ENCODE measurements around the gene MUSK.
"Not testable (repeated sequence)": the region's sequence is repeated elsewhere in the genome, so short reads cannot be mapped to it uniquely, and the experiment has no call there.

Gene MUSK

GRCh38 chr9:110808599-110808980, 140.0 kb downstream of the MUSK start:
- no peak for DNase-seq (ENCODE audit: low read depth in 1 of 2, low spot score in 1 of 2)

DNA sequence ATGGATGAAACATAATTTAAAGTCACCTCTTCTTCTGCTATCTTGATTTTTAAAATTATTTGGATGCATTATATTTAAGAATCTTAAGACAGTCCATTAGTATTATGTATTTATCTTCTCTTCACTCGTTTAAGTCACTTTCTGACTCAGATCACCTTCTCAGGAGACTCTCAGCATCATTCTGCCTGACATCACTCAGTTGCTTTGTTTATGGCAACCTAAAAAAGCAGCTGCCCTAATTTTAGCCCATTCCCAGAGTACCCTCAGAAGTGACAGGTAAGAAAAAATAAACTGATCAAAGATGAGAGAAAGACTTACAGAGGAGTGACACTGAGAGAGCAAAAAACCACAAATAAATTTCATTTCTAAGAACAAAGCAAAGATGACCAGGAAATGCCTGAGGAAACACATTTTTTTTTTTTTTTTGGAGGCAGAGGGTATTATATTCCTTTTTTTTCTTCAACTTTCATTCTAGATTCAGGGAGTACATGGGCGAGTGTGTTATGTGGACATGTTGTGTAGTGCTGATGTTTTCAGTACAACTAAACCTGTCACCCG, 140.5 kb downstream of the MUSK start:
- no peak for DNase-seq (ENCODE audit: low read depth in 1 of 2, low spot score in 1 of 2)

GRCh38 chr9:110810262-110810976, 141.8 kb downstream of the MUSK start:
- no peak for DNase-seq (ENCODE audit: low read depth in 1 of 2, low spot score in 1 of 2)

- DNase-seq (ENCODE audit: low read depth in 1 of 2, low spot score in 1 of 2), result no peak
Observed at GRCh38 chr9:110812886-110813285, 144.3 kb downstream of the MUSK start.

DNA sequence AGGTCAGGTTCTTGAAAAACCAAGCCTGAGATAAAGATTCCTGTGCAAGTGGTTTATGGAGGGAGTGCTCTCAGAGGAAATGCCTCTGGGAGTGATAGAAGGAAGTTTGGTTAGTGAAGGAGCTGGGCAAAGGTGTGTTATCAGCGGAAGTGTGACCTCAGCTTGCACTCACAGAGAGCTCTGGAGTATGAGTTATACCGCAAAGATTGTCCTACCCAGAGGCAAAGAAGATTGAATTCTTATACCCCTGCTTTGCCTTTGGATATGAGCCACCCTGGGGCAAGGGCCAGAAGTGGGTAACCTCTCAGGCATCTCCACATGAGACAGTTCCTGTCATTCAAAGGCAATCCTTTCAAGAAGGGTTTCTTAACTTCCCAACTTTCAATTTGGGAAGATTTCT, 145.6 kb downstream of the MUSK start:
- DNase-seq (ENCODE audit: low read depth in 1 of 2, low spot score in 1 of 2), result no peak

DNA sequence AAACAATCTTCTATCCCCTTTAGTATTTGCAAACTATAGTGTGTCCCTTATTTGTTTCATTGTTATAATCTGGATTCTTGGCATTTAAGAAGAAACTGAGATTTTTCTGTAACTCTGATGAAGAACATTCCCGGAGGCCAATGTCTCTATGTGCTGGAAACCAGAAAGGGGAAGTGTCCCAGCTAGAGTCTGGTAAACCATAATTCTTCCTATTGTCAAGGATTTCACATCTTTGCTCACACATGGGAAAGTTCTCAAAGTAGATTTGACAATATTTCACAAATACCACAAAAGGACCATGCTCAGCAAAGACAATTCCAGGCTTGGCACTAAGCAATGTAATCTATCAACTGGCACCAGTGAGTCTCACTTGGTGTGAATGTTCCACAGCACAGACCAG, 146.8 kb downstream of the MUSK start:
- no peak for DNase-seq (ENCODE audit: low read depth in 1 of 2, low spot score in 1 of 2)

GRCh38 chr9:110820381-110820780, 151.8 kb downstream of the MUSK start:
- DNase-seq (ENCODE audit: low read depth in 1 of 2, low spot score in 1 of 2), result no peak

DNA sequence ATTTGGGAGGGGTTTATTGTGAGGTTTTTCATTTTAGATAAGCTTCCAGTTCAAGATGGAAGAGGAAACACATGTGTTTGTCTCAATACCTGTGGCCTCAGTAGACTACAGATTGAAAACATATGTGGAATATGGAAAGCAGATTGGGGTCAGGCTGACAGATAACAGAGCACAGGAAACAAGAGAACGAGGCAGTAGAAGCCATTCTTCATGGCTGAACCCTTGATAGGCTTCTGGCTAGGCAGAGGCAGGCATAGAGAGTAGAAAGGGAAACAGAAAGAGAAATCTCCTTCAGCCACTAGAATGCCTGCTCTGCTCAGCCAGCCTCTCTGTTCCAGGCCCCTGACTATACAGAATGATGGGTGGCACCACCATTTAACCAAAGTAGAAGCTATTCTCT, 152.5 kb downstream of the MUSK start:
- no peak for DNase-seq (ENCODE audit: low read depth in 1 of 2, low spot score in 1 of 2)

- DNase-seq (ENCODE audit: low read depth in 1 of 2, low spot score in 1 of 2), result not testable (repeated sequence)
Observed at GRCh38 chr9:110825129-110825528, 156.5 kb downstream of the MUSK start.

DNA sequence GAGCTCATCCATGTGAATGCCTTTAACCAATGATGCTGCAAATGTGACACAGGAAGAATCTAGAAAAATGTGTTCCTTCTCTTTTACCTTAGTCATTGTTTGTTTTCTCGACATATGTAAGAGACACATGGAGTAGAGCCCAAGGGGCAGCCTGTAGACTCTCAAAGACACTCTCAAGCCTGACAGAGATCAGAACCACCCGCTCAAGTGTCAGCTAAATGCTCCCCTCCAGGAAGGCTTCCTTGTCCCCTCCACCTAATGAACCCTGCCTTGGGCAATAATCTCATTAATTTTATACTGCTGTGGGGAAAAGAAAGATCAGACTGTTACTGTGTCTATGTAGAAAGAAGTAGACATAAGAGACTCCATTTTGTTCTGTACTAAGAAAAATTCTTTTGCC, 157.4 kb downstream of the MUSK start:
- no peak for DNase-seq (ENCODE audit: low read depth in 1 of 2, low spot score in 1 of 2)

DNA sequence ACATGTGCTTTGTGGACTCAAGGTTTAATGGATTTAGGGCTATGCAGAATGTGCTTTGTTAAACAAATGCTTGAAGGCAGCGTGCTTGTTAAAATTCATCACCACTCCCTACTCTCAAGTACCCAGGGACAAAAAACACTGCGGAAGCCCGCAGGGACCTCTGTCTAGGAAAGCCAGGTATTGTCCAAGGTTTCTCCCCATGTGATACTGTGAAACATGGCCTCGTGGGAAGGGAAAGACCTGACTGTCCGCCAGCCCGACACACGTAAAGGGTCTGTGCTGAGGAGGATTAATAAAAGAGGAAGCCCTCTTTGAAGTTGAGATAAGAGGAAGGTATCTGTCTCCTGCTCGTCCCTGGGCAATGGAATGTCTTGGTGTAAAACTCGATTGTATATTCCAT, 157.8 kb downstream of the MUSK start:
- not testable (repeated sequence) for DNase-seq (ENCODE audit: low read depth in 1 of 2, low spot score in 1 of 2)

GRCh38 chr9:110828264-110828663, 159.7 kb downstream of the MUSK start:
- no peak for DNase-seq (ENCODE audit: low read depth in 1 of 2, low spot score in 1 of 2)

GRCh38 chr9:110830495-110830894, 161.9 kb downstream of the MUSK start:
- no peak for DNase-seq (ENCODE audit: low read depth in 1 of 2, low spot score in 1 of 2)

DNA sequence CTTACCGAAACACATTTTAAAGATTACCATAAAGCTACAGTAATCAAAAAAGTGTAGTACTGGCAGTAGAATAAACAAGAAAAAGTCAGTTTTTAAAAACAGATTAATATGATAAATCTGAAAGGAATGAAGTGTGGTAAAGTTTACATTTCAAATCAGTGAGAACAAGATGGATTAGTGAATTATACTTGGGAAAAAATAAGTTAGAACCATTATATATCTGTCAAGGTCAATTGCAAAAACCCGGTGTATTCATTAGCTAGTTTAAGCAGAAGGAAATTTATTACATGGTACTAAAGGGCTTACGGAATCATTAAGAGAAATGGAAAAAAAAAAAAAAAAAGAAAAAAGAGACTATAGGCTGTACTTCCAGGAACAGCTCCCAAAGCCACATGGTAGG, 164.3 kb downstream of the MUSK start:
- no peak for DNase-seq (ENCODE audit: low read depth in 1 of 2, low spot score in 1 of 2)

GRCh38 chr9:110835404-110835803, 166.8 kb downstream of the MUSK start:
- no peak for DNase-seq (ENCODE audit: low read depth in 1 of 2, low spot score in 1 of 2)

- DNase-seq (ENCODE audit: low read depth in 1 of 2, low spot score in 1 of 2), result no peak
Observed at GRCh38 chr9:110835859-110836271, 167.3 kb downstream of the MUSK start.

- DNase-seq (ENCODE audit: low read depth in 1 of 2, low spot score in 1 of 2), result no peak
Observed at GRCh38 chr9:110837401-110838005, 168.9 kb downstream of the MUSK start.

DNA sequence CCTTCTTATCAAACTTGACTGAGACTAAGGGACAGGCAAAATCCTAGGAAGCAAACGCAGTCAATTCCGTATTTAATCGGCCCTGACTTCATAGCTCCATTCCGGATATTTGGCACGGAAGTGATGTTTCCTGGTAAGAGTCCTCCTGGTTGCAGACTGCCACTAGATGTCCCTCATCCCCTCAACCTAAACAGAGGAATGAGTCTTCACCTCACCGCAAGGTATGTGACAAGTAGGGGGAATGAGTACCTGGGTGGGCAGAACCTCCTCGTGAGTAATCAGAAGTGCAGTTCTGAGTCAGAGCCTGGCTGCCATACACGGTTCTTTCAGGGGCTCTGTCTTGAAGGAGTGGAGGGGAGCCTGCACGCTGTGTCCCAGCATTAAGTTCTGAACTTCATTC, 173.6 kb downstream of the MUSK start:
- DNase-seq (ENCODE audit: low read depth in 1 of 2, low spot score in 1 of 2), result no peak

GRCh38 chr9:110842986-110843385, 174.4 kb downstream of the MUSK start:
- no peak for DNase-seq (ENCODE audit: low read depth in 1 of 2, low spot score in 1 of 2)

GRCh38 chr9:110844121-110844520, 175.5 kb downstream of the MUSK start:
- no peak for DNase-seq (ENCODE audit: low read depth in 1 of 2, low spot score in 1 of 2)

DNA sequence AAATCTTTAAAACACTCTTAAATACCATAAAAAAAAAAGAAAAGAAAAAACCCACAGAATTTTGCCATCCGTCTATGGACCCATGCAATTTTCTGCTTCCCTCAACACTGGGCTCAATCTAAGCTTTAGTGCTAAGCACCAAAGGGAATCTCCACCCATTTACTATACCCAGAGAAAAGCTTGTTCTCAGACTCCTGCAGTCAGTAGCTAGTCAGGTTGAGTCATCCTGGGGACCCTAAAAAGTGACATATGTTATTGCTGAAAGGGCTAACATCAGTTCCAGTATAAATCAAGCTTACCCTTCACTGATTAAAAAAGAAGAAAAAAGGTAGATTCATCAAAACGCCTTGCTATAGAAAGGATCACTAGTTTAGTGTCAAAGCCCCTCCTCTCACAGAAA, 177.6 kb downstream of the MUSK start:
- no peak for DNase-seq (ENCODE audit: low read depth in 1 of 2, low spot score in 1 of 2)

- DNase-seq (ENCODE audit: low read depth in 1 of 2, low spot score in 1 of 2), result no peak
Observed at GRCh38 chr9:110847671-110848070, 179.1 kb downstream of the MUSK start.

Measured in activated T-helper 1 cell treated with anti-CD3 and anti-CD28 coated beads, Interleukin-2, amount 50 U/mL, for 16 hours (primary cell).